Activated CD8-positive, alpha-beta memory T cell treated with anti-CD3 and anti-CD28 coated beads for 24 hours (primary cell): ENCODE data around the gene EVC.
A peak's percentile ranks its signal among the peaks of the same experiment; 100 is the strongest.

Experiments used
- DNase-seq: peaks from one replicate; pipeline ENCODE4 v3.0.0-alpha.2; 2020

Gene EVC

GRCh38 chr4:5758741-5759140 is 47.7 kb downstream of the EVC start:
- peak; percentile 57 for DNase-seq

GRCh38 chr4:5759236-5760075 is 48.5 kb downstream of the EVC start:
- peak; percentile 28 for DNase-seq

- DNase-seq = peak; percentile 15
These were observed 49.2 kb downstream of the EVC start for GRCh38 chr4:5760246-5760645.

GRCh38 chr4:5760936-5761480 is 50.0 kb downstream of the EVC start:
- peak; percentile 21 for DNase-seq

GRCh38 chr4:5770051-5770450 is 59.0 kb downstream of the EVC start:
- DNase-seq = peak; percentile 38

GRCh38 chr4:5772528-5773270 is 61.7 kb downstream of the EVC start:
- DNase-seq = peak; percentile 32

- peak; percentile 9 for DNase-seq
These were observed 62.2 kb downstream of the EVC start for GRCh38 chr4:5773271-5773555.

GRCh38 chr4:5774416-5775036 is 63.5 kb downstream of the EVC start:
- DNase-seq = peak; percentile 21

GRCh38 chr4:5776510-5776909 is 65.5 kb downstream of the EVC start:
- no peak for DNase-seq

GRCh38 chr4:5780831-5781480 is 70.0 kb downstream of the EVC start:
- DNase-seq = peak; percentile 24

- no peak for DNase-seq
These were observed 70.7 kb downstream of the EVC start for GRCh38 chr4:5781691-5782090.

GRCh38 chr4:5782829-5783476 is 72.0 kb downstream of the EVC start:
- peak; percentile 13 for DNase-seq

GRCh38 chr4:5783486-5783885 is 72.5 kb downstream of the EVC start:
- DNase-seq = no peak

GRCh38 chr4:5784021-5784420 is 73.0 kb downstream of the EVC start:
- no peak for DNase-seq

- peak; percentile 33 for DNase-seq
These were observed 74.1 kb downstream of the EVC start for GRCh38 chr4:5784960-5785611.

- peak; percentile 0 for DNase-seq
These were observed 75.0 kb downstream of the EVC start for GRCh38 chr4:5785806-5786680.

- DNase-seq = peak; percentile 7
These were observed 76.3 kb downstream of the EVC start for GRCh38 chr4:5787311-5787710.

GRCh38 chr4:5788144-5788543 is 77.1 kb downstream of the EVC start:
- DNase-seq = peak; percentile 7

GRCh38 chr4:5789141-5789540 is 78.1 kb downstream of the EVC start:
- peak; percentile 19 for DNase-seq

- DNase-seq = no peak
These were observed 79.5 kb downstream of the EVC start for GRCh38 chr4:5790546-5790857.

GRCh38 chr4:5791654-5792053 is 80.7 kb downstream of the EVC start:
- DNase-seq = no peak
